ENCODE results near the gene ZNF282.
"Not testable (repeated sequence)": the region's sequence is repeated elsewhere in the genome, so short reads cannot be mapped to it uniquely, and the experiment has no call there.

The ZNF282 gene

GRCh38 chr7:149224352-149224751 lies 29.0 kb downstream of the ZNF282 start:
- no peak for DNase-seq (ENCODE audit: low read depth in 3 of 3)

GRCh38 chr7:149225106-149225505 lies 29.8 kb downstream of the ZNF282 start:
- DNase-seq (ENCODE audit: low read depth in 3 of 3): no peak

- no peak for DNase-seq (ENCODE audit: low read depth in 3 of 3)
Observed at GRCh38 chr7:149225656-149226055, 30.3 kb downstream of the ZNF282 start.

- not testable (repeated sequence) for DNase-seq (ENCODE audit: low read depth in 3 of 3)
Observed at GRCh38 chr7:149226366-149226765, 31.0 kb downstream of the ZNF282 start.

- no peak for DNase-seq (ENCODE audit: low read depth in 3 of 3)
Observed at GRCh38 chr7:149226840-149227494, 31.6 kb downstream of the ZNF282 start.

- no peak for DNase-seq (ENCODE audit: low read depth in 3 of 3)
Observed at GRCh38 chr7:149228831-149229471, 33.6 kb downstream of the ZNF282 start.

GRCh38 chr7:149229526-149229925 lies 34.2 kb downstream of the ZNF282 start:
- no peak for DNase-seq (ENCODE audit: low read depth in 3 of 3)

GRCh38 chr7:149232362-149232761 lies 37.0 kb downstream of the ZNF282 start:
- no peak for DNase-seq (ENCODE audit: low read depth in 3 of 3)

- not testable (repeated sequence) for DNase-seq (ENCODE audit: low read depth in 3 of 3)
Observed at GRCh38 chr7:149233655-149234204, 38.4 kb downstream of the ZNF282 start.

GRCh38 chr7:149237502-149237901 lies 42.2 kb downstream of the ZNF282 start:
- no peak for DNase-seq (ENCODE audit: low read depth in 3 of 3)

- no peak for DNase-seq (ENCODE audit: low read depth in 3 of 3)
Observed at GRCh38 chr7:149238051-149238450, 42.7 kb downstream of the ZNF282 start.

GRCh38 chr7:149239345-149240143 lies 44.2 kb downstream of the ZNF282 start, which contains the start of gene ZNF212:
TSS of gene ZNF212 (plus strand) at chr7:149239651. CDS start at chr7:149239779, 128 bp downstream.
- peak; percentile 82 to 90 (median 82) for DNase-seq (ENCODE audit: low read depth in 3 of 3)

- no peak for DNase-seq (ENCODE audit: low read depth in 3 of 3)
Observed at GRCh38 chr7:149240637-149241036, 45.3 kb downstream of the ZNF282 start.

GRCh38 chr7:149241696-149242095 lies 46.4 kb downstream of the ZNF282 start:
- no peak for DNase-seq (ENCODE audit: low read depth in 3 of 3)

GRCh38 chr7:149245244-149245643 lies 49.9 kb downstream of the ZNF282 start:
- DNase-seq (ENCODE audit: low read depth in 3 of 3): peak in 1 of 3 experiments; percentile 58

GRCh38 chr7:149245744-149246143 lies 50.4 kb downstream of the ZNF282 start:
- no peak for DNase-seq (ENCODE audit: low read depth in 3 of 3)

GRCh38 chr7:149248777-149249176 lies 53.4 kb downstream of the ZNF282 start:
- peak in 1 of 3 experiments; percentile 40 for DNase-seq (ENCODE audit: low read depth in 3 of 3)

- not testable (repeated sequence) for DNase-seq (ENCODE audit: low read depth in 3 of 3)
Observed at GRCh38 chr7:149250151-149250550, 54.8 kb downstream of the ZNF282 start.

GRCh38 chr7:149251518-149251917 lies 56.2 kb downstream of the ZNF282 start:
- not testable (repeated sequence) for DNase-seq (ENCODE audit: low read depth in 3 of 3)

GRCh38 chr7:149252378-149252777 lies 57.0 kb downstream of the ZNF282 start:
- no peak for DNase-seq (ENCODE audit: low read depth in 3 of 3)

- DNase-seq (ENCODE audit: low read depth in 3 of 3): no peak
Observed at GRCh38 chr7:149253665-149254064, 58.3 kb downstream of the ZNF282 start.

- DNase-seq (ENCODE audit: low read depth in 3 of 3): no peak
Observed at GRCh38 chr7:149254181-149254858, 59.0 kb downstream of the ZNF282 start.
